ENCODE data around the gene PLD4.
"Not testable (repeated sequence)": the region's sequence is repeated elsewhere in the genome, so short reads cannot be mapped to it uniquely, and the experiment has no call there.

PLD4 gene

GRCh38 chr14:104898870-104899510 lies 25.7 kb upstream of the PLD4 start:
- no peak for DNase-seq (ENCODE audit: low read depth)

- no peak for DNase-seq (ENCODE audit: low read depth)
Measured at GRCh38 chr14:104899781-104900180, 24.9 kb upstream of the PLD4 start.

- DNase-seq (ENCODE audit: low read depth), result no peak
Measured at GRCh38 chr14:104900639-104901512, 23.8 kb upstream of the PLD4 start.

GRCh38 chr14:104903990-104904389 lies 20.7 kb upstream of the PLD4 start:
- DNase-seq (ENCODE audit: low read depth), result no peak

GRCh38 chr14:104904650-104905578 lies 19.8 kb upstream of the PLD4 start:
- not testable (repeated sequence) for DNase-seq (ENCODE audit: low read depth)

- not testable (repeated sequence) for DNase-seq (ENCODE audit: low read depth)
Measured at GRCh38 chr14:104905579-104905933, 19.1 kb upstream of the PLD4 start.

- no peak for DNase-seq (ENCODE audit: low read depth)
Measured at GRCh38 chr14:104908303-104908702, 16.4 kb upstream of the PLD4 start.

GRCh38 chr14:104912053-104912452 lies 12.6 kb upstream of the PLD4 start:
- no peak for DNase-seq (ENCODE audit: low read depth)

- DNase-seq (ENCODE audit: low read depth), result no peak
Measured at GRCh38 chr14:104913435-104913834, 11.2 kb upstream of the PLD4 start.

- DNase-seq (ENCODE audit: low read depth), result no peak
Measured at GRCh38 chr14:104917116-104917515, 7.6 kb upstream of the PLD4 start.

- no peak for DNase-seq (ENCODE audit: low read depth)
Measured at GRCh38 chr14:104917993-104918392, 6.7 kb upstream of the PLD4 start.

GRCh38 chr14:104919152-104919992 lies 5.3 kb upstream of the PLD4 start:
- DNase-seq (ENCODE audit: low read depth), result not testable (repeated sequence)

GRCh38 chr14:104919993-104920315 lies 4.7 kb upstream of the PLD4 start:
- no peak for DNase-seq (ENCODE audit: low read depth)

- DNase-seq (ENCODE audit: low read depth), result no peak
Measured at GRCh38 chr14:104923640-104924420, 849 bp upstream of the PLD4 start.

GRCh38 chr14:104925214-104925854 lies 655 bp downstream of the PLD4 start:
- DNase-seq (ENCODE audit: low read depth), result no peak

GRCh38 chr14:104925855-104926609 lies 1.4 kb downstream of the PLD4 start:
- DNase-seq (ENCODE audit: low read depth), result no peak

GRCh38 chr14:104926619-104927431 lies 2.1 kb downstream of the PLD4 start:
- DNase-seq (ENCODE audit: low read depth), result no peak

GRCh38 chr14:104927432-104927816 lies 2.7 kb downstream of the PLD4 start:
- DNase-seq (ENCODE audit: low read depth), result no peak

GRCh38 chr14:104927901-104928300 lies 3.2 kb downstream of the PLD4 start:
- DNase-seq (ENCODE audit: low read depth), result no peak

All from ELR (cell line).